GM19324 (cell line): ENCODE measurements around the gene ZNF594.
"Not testable (repeated sequence)": the region's sequence is repeated elsewhere in the genome, so short reads cannot be mapped to it uniquely, and the experiment has no call there.

Source experiments
- ATAC-seq: cut with Tn5 transposase; IDR thresholded peaks from one replicate; pipeline ENCODE4 v1.9.1; 2021; ENCODE audit warnings: mild to moderate bottlenecking, moderate library complexity; ENCODE audit not compliant: unreplicated experiment, low FRiP score

Gene ZNF594

GRCh38 chr17:5203178-5203907 lies 11.7 kb upstream of the ZNF594 start:
- ATAC-seq: no peak

GRCh38 chr17:5201011-5201410 lies 9.3 kb upstream of the ZNF594 start:
- ATAC-seq: no peak

GRCh38 chr17:5200360-5200759 lies 8.7 kb upstream of the ZNF594 start:
- no peak for ATAC-seq

- no peak for ATAC-seq
Observed at GRCh38 chr17:5198472-5198871, 6.8 kb upstream of the ZNF594 start.

GRCh38 chr17:5194346-5194745 lies 2.7 kb upstream of the ZNF594 start:
- ATAC-seq: no peak

GRCh38 chr17:5184288-5184687 lies 7.4 kb downstream of the ZNF594 start:
- ATAC-seq: no peak

GRCh38 chr17:5183410-5183793 lies 8.3 kb downstream of the ZNF594 start:
- ATAC-seq: no peak

GRCh38 chr17:5182597-5183409 lies 8.9 kb downstream of the ZNF594 start:
- ATAC-seq: no peak

- ATAC-seq: no peak
Observed at GRCh38 chr17:5181509-5182305, 10.0 kb downstream of the ZNF594 start.

GRCh38 chr17:5179003-5179402 lies 12.7 kb downstream of the ZNF594 start:
- no peak for ATAC-seq

- not testable (repeated sequence) for ATAC-seq
Observed at GRCh38 chr17:5175027-5175426, 16.6 kb downstream of the ZNF594 start.

- ATAC-seq: not testable (repeated sequence)
Observed at GRCh38 chr17:5165791-5166564, 25.7 kb downstream of the ZNF594 start.

GRCh38 chr17:5164436-5164835 lies 27.2 kb downstream of the ZNF594 start:
- no peak for ATAC-seq

- ATAC-seq: not testable (repeated sequence)
Observed at GRCh38 chr17:5161793-5162192, 29.9 kb downstream of the ZNF594 start.

- ATAC-seq: not testable (repeated sequence)
Observed at GRCh38 chr17:5160702-5161101, 31.0 kb downstream of the ZNF594 start.

- ATAC-seq: not testable (repeated sequence)
Observed at GRCh38 chr17:5146122-5146521, 45.5 kb downstream of the ZNF594 start.

- ATAC-seq: not testable (repeated sequence)
Observed at GRCh38 chr17:5142877-5143276, 48.8 kb downstream of the ZNF594 start.

- no peak for ATAC-seq
Observed at GRCh38 chr17:5139458-5139732, 52.3 kb downstream of the ZNF594 start.

- no peak for ATAC-seq
Observed at GRCh38 chr17:5138616-5139457, 52.8 kb downstream of the ZNF594 start.

- not testable (repeated sequence) for ATAC-seq
Observed at GRCh38 chr17:5138198-5138544, 53.5 kb downstream of the ZNF594 start.
